HuH-7 (cell line): Measurements from ENCODE around the gene LCN9.
"Not testable (repeated sequence)": the region's sequence is repeated elsewhere in the genome, so short reads cannot be mapped to it uniquely, and the experiment has no call there.

Experiments
- DNase-seq: peaks from one replicate; pipeline ENCODE4 v3.0.0; 2011; ENCODE audit warnings: low spot score

Gene LCN9

DNA sequence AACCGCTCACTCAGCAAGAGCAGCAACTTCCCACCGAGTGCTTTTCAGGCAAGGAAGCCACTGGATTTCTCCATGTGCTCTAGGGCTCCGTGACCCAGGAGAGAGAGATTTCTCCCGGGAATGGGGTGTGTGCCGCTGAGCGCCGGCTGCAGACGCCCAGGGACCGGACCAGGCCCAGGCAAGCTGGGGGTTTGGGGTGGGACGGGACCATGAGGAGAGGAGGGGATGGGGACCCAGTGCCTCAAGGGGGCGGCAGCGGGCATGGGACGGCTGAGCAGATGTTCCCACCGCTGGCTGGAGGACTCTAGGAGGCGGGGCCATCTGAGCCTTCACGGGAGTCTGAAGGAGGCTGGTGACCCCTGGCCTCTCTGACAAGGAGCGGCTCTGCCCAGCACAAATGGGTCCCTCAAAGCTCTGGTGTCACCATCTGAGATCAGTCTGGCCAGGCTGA, 8.5 kb downstream of the LCN9 start:
- DNase-seq: no peak

- not testable (repeated sequence) for DNase-seq
These were observed 9.7 kb downstream of the LCN9 start for GRCh38 chr9:135672786-135673185.

- DNase-seq: no peak
These were observed 10.8 kb downstream of the LCN9 start for GRCh38 chr9:135673941-135674340.

DNA sequence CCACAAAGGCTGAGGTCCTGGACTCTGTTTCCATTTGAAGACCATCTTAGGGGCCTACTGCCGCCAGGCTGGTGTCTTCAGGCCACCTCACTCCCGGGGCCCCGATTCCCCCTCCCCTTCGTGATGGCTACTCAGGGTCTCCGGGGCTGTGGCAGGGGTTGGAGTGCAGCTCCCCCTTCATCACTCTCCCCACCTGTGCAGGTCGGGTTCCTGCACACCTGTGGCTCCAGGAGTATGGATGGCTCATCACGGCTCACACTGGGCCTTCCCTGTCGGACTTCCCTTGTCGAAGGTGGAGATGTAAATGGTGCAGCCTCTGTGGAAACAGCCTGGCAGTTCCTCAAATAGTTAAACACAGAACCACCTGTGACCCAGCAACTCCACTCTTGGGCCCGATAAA, 11.9 kb downstream of the LCN9 start:
- DNase-seq: no peak

DNA sequence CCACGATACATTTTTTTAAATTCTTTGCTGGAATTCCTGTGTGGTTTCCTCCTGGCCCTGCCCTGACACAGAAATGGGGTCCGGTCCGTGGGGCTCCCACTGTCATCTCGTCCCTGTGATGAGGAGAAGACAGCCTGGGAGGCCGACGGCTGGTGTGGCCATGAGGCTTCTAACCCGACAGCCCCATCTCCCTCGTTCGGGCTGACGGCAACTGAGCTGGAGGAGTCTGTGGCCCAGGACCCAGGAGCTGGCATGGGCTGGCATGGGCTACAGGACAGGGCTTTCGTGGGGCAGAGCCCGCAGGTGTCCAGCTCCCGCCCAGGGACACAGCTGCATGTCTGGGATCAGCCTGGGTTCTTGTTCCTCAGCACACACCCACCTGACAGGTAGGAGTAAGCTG, 13.8 kb downstream of the LCN9 start:
- no peak for DNase-seq

DNA sequence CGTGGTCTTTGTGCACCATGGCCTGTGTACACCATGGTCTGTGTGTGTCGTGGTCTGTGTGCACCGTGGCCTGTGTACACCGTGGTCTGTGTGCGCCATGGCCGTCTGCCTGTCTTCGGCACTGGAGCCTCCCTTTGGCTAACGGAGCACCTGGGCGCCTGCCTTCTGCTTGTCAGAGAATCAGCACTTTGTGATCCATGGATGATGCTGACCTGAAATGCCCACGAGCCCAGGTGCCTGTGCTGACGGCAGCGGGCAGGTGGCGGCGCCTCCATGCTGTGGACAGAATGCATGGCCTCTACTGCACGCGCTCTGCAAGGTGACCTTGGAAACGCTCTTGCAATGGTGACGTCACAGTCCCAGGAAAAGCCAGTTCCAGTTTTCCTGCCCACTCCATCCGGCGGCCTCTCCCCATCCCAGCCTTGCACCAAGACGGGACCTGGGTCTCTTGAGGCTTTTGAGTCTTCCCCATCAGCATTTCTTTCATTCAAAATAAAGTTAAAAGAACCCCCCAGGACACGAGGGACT, 14.6 kb downstream of the LCN9 start:
- DNase-seq: no peak

GRCh38 chr9:135678236-135679017, 15.3 kb downstream of the LCN9 start:
- no peak for DNase-seq

- DNase-seq: no peak
These were observed 16.9 kb downstream of the LCN9 start for GRCh38 chr9:135680056-135680455.

GRCh38 chr9:135681161-135681560, 18.1 kb downstream of the LCN9 start:
- DNase-seq: no peak

- no peak for DNase-seq
These were observed 20.4 kb downstream of the LCN9 start for GRCh38 chr9:135683401-135684034.

DNA sequence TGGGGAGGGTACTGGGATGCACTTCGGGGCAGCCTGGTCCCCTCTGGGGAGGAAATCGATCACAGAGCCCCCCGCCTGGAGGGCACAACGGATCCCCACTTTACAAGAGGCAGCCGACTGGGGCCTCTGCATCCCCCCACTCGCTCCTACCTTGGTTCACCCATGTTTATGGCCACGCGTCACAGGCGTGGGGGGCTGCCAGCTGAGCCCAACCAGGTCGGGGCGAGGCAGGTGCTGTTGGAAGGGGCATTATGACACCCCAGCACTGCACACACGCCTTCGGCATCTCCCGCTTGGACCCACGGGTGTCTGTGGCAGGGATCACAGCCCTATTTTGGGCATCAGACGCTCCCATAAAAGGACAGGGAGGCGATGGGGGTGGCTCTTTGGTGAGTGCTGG, 21.6 kb downstream of the LCN9 start:
- DNase-seq: no peak

DNA sequence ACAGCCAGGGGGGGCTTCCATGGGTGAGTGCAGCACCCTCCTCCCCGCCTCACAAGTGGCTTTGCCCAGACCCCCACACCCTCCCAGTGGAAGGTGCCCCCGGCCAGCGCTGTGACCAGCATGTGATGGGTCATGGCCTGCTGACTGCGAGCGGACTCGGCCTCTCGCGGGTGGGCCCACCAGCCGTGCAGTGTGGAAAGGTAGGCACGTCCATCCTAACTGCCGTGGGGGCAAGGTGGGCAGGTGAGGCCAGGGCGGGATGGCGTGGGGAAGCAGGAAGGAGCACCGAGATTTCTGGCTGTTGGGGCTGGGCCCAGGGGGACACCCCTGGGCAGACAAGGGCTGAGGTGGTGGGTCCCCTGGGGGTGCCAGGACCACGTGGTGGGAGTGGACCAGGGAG, 24.1 kb downstream of the LCN9 start:
- DNase-seq: no peak

- DNase-seq: no peak
These were observed 25.9 kb downstream of the LCN9 start for GRCh38 chr9:135689011-135689410.

- DNase-seq: no peak
These were observed 27.9 kb downstream of the LCN9 start for GRCh38 chr9:135690836-135691570.

DNA sequence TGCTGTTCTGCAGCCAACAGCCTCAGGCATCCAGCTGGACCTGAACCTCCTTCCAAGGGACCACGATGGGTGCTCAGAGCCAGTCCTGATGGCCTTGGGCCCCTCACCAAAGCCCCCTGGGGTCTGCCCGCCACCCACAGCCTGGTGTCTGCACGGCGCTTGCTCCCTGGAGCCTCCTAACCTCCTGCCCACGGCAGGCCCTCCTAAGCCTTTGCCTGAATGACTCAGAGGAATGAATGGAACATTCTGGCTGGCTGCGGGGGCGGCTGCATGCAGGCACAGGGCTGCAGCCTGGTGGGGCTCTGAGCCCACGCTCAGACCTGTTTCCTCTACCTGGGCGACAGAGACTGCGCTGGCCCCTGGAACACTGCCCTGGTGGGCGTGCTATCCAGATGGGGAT, 29.3 kb downstream of the LCN9 start:
- no peak for DNase-seq

GRCh38 chr9:135693265-135693664, 30.2 kb downstream of the LCN9 start:
- no peak for DNase-seq

DNA sequence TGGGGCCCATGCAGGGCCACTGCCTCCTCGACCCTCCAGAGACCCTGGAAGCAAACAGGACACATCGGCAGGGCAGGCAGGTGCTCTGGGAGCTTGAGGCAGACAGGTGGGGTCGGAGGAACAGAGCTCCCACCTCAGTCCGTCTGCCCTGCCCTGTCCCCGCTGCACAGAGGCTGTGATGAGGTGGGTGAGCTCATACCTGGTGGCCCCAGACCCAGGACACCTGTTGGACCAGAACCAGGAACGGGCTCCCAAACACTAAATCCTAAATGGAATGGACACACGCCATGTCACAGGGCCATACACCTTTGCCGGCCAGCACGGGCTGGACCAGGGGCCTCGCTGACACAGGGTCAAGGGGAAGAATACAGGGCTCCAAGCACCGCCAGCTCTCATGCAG, 30.7 kb downstream of the LCN9 start:
- no peak for DNase-seq

- no peak for DNase-seq
These were observed 31.3 kb downstream of the LCN9 start for GRCh38 chr9:135694414-135694813.

DNA sequence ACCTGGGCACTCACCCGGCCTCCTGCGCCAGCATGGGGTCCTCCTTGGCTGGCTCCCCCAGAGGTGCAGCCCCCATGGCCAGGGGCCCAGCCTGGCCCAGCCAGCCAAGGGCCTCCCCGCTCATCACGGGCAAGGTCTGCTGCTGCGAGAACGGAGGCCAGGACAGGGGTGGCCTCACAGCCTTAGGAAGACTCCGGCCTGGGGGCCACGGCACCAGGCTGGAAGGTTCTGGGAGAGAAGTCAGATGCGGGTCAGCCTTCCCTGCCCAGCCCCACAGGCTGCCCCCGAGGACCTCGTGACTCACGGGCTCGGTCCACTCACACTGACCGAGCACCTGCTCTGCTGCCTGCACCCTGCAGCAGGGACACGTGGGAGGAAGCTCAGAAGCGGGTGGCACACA, 31.9 kb downstream of the LCN9 start:
- no peak for DNase-seq

GRCh38 chr9:135695642-135696041, 32.5 kb downstream of the LCN9 start:
- DNase-seq: no peak

DNA sequence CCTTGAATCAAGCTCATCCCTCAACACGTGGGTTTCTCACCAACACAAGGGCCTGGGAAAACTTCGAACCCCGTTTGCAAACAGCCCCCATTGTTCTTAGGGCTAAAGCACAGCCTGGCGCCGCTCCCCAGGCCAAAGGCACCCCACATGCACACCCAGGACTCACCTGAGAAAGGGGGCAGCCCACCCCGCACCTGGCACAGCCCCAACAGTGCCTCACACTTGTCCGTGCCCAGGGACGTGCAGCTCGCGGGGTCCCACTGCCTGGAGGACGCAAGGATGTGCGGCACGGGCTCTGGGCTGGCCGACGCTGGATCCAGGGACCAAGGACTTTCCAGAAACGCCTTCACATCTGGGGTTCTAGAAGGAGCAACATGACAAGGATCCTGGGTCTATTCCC, 33.3 kb downstream of the LCN9 start:
- DNase-seq: no peak

- DNase-seq: no peak
These were observed 34.1 kb downstream of the LCN9 start for GRCh38 chr9:135697226-135697625.

- DNase-seq: no peak
These were observed 35.1 kb downstream of the LCN9 start for GRCh38 chr9:135698236-135698635.
